GM21619 (cell line): Measurements from ENCODE around the gene LXN.

Source experiments
- ATAC-seq: cut with Tn5 transposase; IDR thresholded peaks from one replicate; pipeline ENCODE4 v1.9.1; 2021; ENCODE audit not compliant: unreplicated experiment

The LXN gene

GRCh38 chr3:158671821-158672214, 630 bp downstream of the LXN start:
- ATAC-seq = peak; percentile 3

GRCh38 chr3:158668506-158668905, 3.9 kb downstream of the LXN start:
- no peak for ATAC-seq

GRCh38 chr3:158666416-158666815, 6.0 kb downstream of the LXN start:
- ATAC-seq = no peak

- no peak for ATAC-seq
These were observed 8.6 kb downstream of the LXN start for GRCh38 chr3:158663832-158664231.

GRCh38 chr3:158663246-158663645, 9.2 kb downstream of the LXN start:
- no peak for ATAC-seq

GRCh38 chr3:158660711-158661110, 11.7 kb downstream of the LXN start:
- ATAC-seq = no peak

GRCh38 chr3:158659454-158660237, 12.8 kb downstream of the LXN start:
- peak; percentile 93 for ATAC-seq

GRCh38 chr3:158658889-158659288, 13.6 kb downstream of the LXN start:
- no peak for ATAC-seq

GRCh38 chr3:158652463-158652862, 20.0 kb downstream of the LXN start:
- no peak for ATAC-seq

- no peak for ATAC-seq
These were observed 21.3 kb downstream of the LXN start for GRCh38 chr3:158651192-158651591.

GRCh38 chr3:158649791-158650190, 22.7 kb downstream of the LXN start:
- ATAC-seq = no peak

GRCh38 chr3:158644345-158644908, 28.0 kb downstream of the LXN start, which contains the start of gene GFM1:
TSS of gene GFM1 (plus strand) at chr3:158644527. CDS start at chr3:158644635, 108 bp downstream.
- peak; percentile 99 for ATAC-seq

GRCh38 chr3:158642474-158643210, 29.8 kb downstream of the LXN start:
- no peak for ATAC-seq

- ATAC-seq = no peak
These were observed 30.4 kb downstream of the LXN start for GRCh38 chr3:158642005-158642404.

GRCh38 chr3:158640646-158641045, 31.8 kb downstream of the LXN start:
- ATAC-seq = no peak

GRCh38 chr3:158631981-158632380, 40.5 kb downstream of the LXN start:
- ATAC-seq = no peak

GRCh38 chr3:158625881-158626280, 46.6 kb downstream of the LXN start:
- ATAC-seq = no peak

GRCh38 chr3:158617982-158618875, 54.2 kb downstream of the LXN start:
- ATAC-seq = no peak
